GM18526 (cell line): ENCODE measurements around the gene PRMT7.

Experiments used
- POLR2A ChIP-seq: IDR thresholded peaks from 3 replicates; pipeline ENCODE4 v1.6.1; 2011; ENCODE audit not compliant: insufficient read length; ENCODE audit errors: extremely low read depth

Gene PRMT7, protein sequence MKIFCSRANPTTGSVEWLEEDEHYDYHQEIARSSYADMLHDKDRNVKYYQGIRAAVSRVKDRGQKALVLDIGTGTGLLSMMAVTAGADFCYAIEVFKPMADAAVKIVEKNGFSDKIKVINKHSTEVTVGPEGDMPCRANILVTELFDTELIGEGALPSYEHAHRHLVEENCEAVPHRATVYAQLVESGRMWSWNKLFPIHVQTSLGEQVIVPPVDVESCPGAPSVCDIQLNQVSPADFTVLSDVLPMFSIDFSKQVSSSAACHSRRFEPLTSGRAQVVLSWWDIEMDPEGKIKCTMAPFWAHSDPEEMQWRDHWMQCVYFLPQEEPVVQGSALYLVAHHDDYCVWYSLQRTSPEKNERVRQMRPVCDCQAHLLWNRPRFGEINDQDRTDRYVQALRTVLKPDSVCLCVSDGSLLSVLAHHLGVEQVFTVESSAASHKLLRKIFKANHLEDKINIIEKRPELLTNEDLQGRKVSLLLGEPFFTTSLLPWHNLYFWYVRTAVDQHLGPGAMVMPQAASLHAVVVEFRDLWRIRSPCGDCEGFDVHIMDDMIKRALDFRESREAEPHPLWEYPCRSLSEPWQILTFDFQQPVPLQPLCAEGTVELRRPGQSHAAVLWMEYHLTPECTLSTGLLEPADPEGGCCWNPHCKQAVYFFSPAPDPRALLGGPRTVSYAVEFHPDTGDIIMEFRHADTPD

DNA sequence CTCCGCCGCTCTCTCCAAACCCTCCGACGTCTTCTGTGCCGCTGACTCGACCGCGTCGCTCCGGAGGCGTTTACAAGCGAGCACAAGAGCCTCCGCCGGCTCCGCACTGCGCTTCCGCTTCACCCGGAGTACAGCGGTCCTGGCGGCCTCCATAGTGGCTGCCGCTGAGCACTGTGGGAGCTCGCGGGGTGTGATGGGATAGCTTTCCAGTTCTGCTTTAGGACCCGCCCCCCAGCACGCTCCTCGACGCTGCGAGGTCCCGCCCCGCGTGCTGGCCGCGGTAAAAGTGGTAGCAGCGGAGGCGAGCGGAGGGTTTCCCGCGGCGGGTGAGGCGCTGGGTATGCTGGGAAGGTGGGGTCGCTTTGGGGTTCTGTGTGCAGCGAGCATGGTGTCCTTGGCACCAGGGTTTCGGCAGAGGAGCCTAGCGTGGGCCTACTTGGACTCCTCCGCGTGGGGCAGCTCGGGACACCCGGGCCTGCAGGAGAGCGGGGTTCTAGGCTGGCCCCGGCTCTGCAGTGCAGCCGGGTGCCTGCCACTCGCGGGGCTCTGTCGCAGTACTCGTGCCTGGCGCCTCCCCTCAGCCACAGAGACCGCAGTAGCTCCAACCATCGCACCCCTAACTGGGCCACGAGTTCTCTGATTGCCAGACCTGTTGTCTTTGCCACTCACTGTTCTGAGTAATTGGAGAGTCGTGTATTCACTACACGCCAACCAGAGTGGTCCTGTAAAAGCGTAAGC is at the start of gene PRMT7, which contains the start of gene SLC7A6OS:
PRMT7 (plus strand) TSS at position 246 of the 738 bp plus-strand sequence. CDS start 4,961 bp downstream, outside the sequence.
SLC7A6OS (minus strand) TSS at position 173 of the 738 bp plus-strand sequence; CDS start at position 153, 20 bp downstream.
- TF ChIP-seq POLR2A: peak; percentile 94

DNA sequence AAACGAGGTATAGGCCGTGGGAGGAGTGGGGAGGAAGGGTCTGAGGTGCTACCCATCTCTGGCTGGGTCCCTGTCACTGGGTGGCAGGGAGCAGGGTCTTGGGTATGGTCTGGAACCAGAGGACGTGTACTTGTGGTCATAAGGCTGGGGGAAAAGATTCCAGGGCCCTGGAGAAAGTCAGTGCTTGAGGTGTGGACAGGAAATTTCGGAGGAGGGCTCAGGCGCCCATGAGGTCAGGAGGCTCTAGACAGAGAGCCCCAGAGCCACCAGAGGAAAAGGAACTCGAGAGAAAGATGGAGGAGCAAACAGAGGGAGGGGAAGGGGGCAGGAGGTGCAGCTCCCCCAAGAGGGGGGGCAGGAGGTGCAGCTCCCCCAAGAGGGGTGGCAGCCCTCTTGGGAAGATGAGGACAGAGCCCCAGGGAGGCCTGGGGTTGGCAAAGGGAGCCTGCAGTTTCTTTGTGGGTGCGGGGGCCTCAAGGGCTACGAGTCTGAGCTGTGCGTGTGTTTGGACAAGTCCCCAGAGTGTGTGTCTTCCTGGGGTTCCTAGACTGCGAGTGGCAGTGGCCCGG is 47.2 kb upstream of the PRMT7 start:
- no peak for TF ChIP-seq POLR2A

DNA sequence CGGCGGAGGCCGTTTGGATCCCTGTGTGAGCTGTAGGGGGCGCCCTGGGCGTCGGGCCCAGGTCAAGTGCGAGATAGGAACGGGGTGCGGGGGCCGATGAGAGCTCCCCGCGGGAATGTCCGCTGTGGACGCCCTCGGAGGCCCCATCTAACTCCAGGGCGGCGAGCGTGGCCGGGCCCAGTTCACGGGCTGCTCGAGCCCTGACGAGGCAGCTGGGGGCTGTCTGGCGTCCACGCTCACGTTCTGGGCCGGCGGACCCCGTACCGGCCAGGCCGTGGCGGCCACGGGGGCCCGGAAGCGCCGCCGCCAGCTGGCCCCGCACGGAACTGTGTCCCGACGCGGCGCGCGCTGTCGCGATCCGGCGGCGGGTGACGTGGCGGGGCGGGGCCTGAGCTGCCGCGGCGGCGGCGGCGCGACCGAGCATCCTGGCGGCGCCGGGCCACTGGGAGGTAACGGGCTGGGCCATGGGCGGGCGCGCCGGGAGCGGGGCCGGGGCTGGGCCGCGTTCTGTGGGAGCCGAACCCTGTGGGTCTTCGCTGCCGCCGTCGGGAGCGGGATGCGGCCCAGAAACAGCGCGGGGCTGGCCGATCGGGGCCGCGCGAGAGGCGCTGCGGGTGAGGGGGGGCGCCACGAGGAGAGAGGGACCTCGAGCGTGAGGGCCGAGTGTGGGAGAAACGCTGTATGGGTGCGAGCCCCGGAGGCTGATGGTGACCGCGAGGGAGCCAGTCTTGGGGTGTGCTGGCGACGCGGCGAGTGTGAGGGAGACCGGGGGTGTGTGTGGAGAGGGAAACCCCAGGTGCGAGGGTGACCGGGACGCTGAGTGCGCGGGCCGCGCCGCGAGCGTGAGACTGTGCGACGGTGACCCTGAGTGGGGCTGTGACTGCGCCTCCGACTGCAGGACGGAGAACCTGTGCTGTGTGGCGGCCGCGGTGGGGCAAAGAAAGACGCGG is 46.4 kb upstream of the PRMT7 start, which contains the start of gene SLC7A6:
SLC7A6 (plus strand) TSS at position 399 of the 950 bp plus-strand sequence. CDS start 10,201 bp downstream, outside the sequence.
- peak; percentile 74 for TF ChIP-seq POLR2A

DNA sequence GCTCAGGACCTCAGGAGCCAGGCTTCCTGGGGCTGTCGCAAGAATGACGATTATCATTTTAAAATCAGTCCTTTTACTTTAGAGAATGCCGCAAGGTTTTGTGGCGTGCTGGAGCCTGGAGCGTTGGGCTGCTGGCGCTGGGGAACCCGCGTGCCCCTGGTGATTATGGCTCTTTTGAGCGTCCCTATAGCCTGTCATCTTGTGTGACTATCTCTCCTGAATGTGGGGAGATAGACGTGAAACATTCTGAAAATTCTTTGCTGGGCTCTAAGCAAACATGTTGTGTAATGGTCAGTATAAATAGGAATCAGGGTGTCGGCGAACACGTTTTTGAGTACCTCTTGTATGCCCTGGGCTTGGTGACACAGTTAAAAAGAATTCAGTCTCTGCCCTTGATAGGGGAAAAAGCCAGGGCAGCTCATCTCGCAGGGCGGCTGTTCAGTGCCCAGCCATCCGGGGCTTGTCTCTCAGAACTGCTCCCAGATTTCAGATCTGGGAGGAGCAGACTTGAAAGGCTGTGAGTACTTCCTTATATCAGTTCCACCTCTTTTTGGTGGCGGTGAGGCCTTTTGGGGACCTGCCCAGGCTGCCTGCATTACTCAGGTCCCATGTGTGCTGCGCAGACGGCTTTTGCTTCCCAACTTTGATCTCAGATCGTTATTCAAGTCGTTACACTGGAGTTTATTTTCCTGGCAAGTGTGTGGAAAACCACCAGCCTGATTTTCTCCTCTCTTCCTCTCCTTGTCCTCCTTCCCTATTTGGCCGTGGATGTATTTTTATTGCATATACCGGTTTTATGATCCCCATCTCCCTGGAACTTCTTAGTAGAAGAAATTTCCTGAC is 45.5 kb upstream of the PRMT7 start:
- peak; percentile 27 for TF ChIP-seq POLR2A

DNA sequence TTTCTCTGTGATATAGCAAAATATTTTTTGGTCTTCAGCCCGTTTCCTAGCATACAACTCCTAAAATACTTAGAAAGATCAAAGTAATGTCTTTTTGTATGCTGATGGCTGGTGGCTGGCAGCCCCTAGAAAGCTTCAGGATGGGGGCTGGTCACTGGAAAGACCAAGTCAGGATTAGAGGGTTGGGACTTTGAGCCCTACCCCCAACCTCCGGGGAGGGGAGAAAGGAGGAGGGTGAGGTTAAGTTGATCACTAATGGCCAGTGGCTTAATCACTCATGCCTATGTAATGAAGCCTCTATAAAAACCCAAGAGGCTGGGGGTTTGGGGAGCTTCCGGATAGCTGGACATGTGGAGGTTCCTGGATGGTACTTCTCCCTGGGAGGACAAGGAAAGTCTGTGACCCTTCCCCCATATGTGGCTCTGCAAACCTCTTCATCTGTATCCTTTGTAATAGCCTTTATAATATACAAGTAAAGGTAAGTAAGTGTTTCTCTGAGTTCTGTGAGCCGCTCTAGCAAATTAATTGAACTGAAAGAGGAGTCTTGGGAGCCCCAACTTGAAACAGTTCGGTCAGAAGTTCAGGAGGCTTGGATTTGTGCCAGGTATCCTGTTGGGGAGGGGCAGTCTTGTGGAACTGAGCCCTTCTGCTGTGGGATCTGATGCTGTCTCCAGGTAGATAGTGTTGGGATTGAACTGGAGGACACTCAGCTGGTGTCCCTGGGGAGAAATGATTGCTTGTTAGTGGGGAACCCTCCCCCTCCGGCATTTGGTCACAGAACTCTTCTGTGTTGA is 43.0 kb upstream of the PRMT7 start:
- no peak for TF ChIP-seq POLR2A

DNA sequence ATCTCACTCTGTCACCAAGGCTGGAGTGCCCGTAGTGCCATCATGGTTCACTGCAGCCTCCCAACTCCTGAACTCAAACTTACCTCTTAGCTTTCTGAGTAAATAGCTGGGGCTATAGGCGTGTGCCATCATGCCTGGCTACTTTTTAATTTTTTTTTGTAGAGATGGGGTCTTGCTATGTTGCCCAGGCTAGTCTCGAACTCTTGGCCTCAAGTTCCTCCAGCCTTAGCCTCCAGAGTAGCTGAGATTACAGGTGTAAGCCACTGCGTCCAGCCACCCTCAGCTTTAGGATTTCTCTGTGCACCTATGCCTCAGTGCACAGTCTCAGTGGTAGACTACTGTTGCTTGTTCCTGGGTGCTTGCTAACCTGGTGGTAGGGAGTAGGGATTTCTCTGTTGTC is 41.0 kb upstream of the PRMT7 start:
- TF ChIP-seq POLR2A: no peak

DNA sequence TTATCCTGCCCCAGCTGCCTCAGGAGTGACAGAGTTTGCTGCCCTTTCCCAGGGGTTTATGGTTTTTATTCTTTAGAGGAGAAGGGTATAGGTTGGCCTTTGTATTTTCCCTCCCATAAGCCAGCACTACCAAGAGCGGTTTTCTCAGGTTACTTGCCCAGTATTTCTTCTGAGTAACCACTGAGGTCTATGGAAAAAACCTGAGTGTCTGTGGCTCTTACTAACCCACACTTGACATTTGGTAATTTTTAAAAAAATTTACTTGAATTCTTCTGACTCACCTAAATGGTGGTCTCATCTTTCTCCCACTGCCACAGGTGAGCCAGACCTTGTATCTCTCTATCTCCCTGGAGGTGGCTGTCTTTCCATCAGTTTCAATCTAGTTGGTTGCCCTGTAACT is 40.5 kb upstream of the PRMT7 start:
- TF ChIP-seq POLR2A: no peak

DNA sequence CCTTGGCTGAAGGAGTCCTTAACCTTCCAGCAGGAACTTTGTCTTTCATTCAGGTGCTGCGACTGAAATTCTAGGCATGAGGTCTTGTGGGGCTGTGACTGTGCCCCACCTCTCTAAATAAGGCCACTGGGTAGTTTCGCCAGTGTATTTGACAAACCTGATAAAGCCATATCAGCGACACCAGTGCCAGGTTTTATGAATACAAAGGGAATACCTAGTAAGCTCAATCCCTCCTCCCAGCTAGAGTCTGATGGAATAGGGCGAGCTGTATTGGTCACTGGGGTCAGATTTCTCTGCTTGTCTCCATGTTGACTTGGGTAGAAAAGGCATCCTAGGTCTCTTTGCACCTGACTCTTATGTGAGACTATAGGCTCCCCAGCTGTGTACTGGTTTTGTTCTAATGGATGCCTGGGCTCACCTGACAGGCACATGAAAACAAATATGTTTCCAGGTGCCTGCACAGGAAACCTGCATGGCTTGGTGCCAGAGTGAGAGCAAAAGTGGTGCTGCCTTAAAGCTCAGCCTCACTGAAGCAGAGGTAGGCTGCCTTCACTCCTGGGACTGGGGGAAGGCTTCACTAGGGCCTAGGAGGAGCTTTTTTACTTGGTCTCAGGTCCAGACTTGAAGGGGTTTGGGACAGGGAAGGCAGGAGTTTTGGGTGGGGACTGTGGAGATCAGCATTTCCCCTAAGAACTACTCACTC is 38.2 kb upstream of the PRMT7 start:
- TF ChIP-seq POLR2A: no peak

DNA sequence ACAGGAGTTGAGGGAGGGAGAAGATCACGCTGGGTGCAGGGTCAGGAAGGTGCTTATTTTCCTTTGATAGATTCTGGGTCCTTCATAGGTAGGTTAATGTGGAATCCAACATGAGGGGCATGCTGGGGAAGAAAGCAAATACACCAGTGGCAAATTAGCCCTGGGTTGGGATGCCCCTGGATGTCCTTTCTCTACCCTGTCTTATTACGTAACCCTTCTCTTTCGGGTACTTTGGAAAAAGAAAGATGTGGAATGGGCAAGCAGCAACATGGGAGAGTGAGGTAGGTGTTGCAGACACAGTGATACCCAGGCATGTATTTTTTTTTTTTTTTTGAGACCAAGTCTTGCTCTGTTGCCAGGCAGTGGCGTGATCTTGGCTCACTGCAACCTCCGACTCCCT is 37.4 kb upstream of the PRMT7 start:
- TF ChIP-seq POLR2A: no peak

DNA sequence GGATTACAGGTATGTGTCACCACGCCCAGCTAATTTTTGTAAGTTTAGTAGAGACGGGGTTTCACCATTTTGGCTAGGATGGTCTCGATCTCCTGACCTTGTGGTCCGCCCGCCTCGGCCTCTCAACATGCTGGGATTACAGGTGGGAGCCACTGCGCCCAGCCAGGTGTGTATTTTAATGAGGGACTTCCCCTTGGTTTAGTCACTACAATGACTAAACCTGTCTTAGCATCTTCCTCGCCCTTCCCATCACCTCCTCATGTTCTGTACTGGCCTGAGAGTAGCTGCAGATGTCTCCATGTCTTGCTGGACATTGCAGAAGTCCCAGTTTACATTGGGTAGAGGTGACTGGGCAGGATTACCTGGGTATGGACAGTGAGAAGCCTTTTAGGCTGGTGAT is 36.9 kb upstream of the PRMT7 start:
- no peak for TF ChIP-seq POLR2A

DNA sequence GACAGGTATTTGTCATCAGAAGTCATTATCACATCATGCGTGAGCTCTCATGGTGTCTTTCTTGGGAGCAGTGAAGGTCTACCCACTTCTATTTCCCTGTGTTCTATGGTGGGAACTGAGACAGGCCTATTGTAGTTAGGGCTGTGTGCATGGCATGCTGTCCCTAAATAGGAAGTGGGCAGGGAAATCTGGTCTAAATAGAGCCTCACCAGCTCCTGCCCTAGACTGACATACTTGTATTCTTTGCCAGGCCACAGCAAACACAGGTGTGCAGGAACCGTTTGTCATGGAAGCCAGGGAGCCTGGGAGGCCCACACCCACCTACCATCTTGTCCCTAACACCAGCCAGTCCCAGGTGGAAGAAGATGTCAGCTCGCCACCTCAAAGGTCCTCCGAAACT is 36.4 kb upstream of the PRMT7 start:
- no peak for TF ChIP-seq POLR2A
